Breast epithelium (tissue), 3 donors: Measurements from ENCODE around the gene TTC7B.

Experiments
- CTCF ChIP-seq, 3 donors: fragments of 450-650 bp; IDR thresholded peaks; one replicate each; pipeline ENCODE4 v1.5.1; 2016 to 2017; ENCODE audit warnings: antibody characterized with exemption in 3 of 3, mild to moderate bottlenecking in 3 of 3, moderate library complexity in 3 of 3
- POLR2A ChIP-seq: fragments of 450-650 bp; IDR thresholded peaks from one replicate; pipeline ENCODE4 v1.6.1; 2016; ENCODE audit warnings: antibody characterized with exemption, mild to moderate bottlenecking, moderate library complexity

- TF ChIP-seq POLR2A (no peak), CTCF (IDR thresholded peaks at IDR 0.05) (no peak)
Observed at GRCh38 chr14:90502760-90503159, 313.5 kb downstream of the TTC7B start.
